HepG2 (cell line): Measurements from ENCODE around the gene KISS1R. TPM values are rescaled to one million over a fixed set of nuclear protein-coding genes. Genes with fewer than 3 reads are reported as not detected.

Experiments
- ARID4A ChIP-seq: sonication (generic); formaldehyde crosslinking; IDR thresholded peaks from 2 replicates; pipeline ENCODE4 v1.5.0; 2020; ENCODE audit warnings: mild to moderate bottlenecking, missing genetic modification reagents, borderline replicate concordance
- ARNTL ChIP-seq: sonication (generic); formaldehyde crosslinking; IDR thresholded peaks from 2 replicates; pipeline ENCODE4 v1.4.0; 2020; ENCODE audit warnings: mild to moderate bottlenecking, missing genetic modification reagents
- E2F5 ChIP-seq: sonication (generic); formaldehyde crosslinking; conservative IDR thresholded peaks from 2 replicates; pipeline ENCODE4 v1.4.0; 2020; ENCODE audit warnings: missing genetic modification reagents
- GATAD1 ChIP-seq: IDR thresholded peaks from 2 replicates; pipeline ENCODE4 v1.6.1; 2016; ENCODE audit warnings: missing genetic modification reagents, missing compliant biosample characterization
- MAFF ChIP-seq: IDR thresholded peaks from 2 replicates; pipeline ENCODE4 v1.6.1; 2011; ENCODE audit warnings: low read depth, low read length, improper control_type of control experiment
- MAX ChIP-seq: IDR thresholded peaks from 2 replicates; pipeline ENCODE4 v1.6.1; 2012; ENCODE audit warnings: inconsistent platforms
- MTF2 ChIP-seq: sonication (generic); formaldehyde crosslinking; IDR thresholded peaks from 2 replicates; pipeline ENCODE4 v1.5.0; 2020; ENCODE audit warnings: missing genetic modification reagents, borderline replicate concordance
- MYC ChIP-seq: sonication (generic); formaldehyde crosslinking; IDR thresholded peaks from 2 replicates; pipeline ENCODE4 v1.9.0; 2021; ENCODE audit warnings: missing genetic modification reagents, borderline replicate concordance
- NCOR1 ChIP-seq: fragments of 200-600 bp; sonication (generic); IDR thresholded peaks from 2 replicates; pipeline ENCODE4 v1.7.0; 2017; ENCODE audit warnings: antibody characterized with exemption, low read length, borderline replicate concordance
- NFIC ChIP-seq: IDR thresholded peaks from 2 replicates; pipeline ENCODE4 v1.6.1; 2012; ENCODE audit warnings: mild to moderate bottlenecking, low read length, inconsistent platforms
- PATZ1 ChIP-seq: sonication (generic); formaldehyde crosslinking; IDR thresholded peaks from 2 replicates; pipeline ENCODE4 v1.4.0; 2020; ENCODE audit warnings: missing genetic modification reagents
- PBX2 ChIP-seq: IDR thresholded peaks from 2 replicates; pipeline ENCODE4 v1.6.1; 2016; ENCODE audit warnings: control low read depth
- PREB ChIP-seq: sonication (generic); formaldehyde crosslinking; IDR thresholded peaks from 2 replicates; pipeline ENCODE4 v1.4.0; 2020; ENCODE audit warnings: missing genetic modification reagents
- PRPF4 ChIP-seq: fragments of 200-400 bp; formaldehyde crosslinking; IDR thresholded peaks from 2 replicates; pipeline ENCODE4 v1.6.1; 2016; ENCODE audit warnings: low read length, low read depth; ENCODE audit not compliant: poor library complexity, severe bottlenecking
- RARG ChIP-seq: sonication (generic); formaldehyde crosslinking; IDR thresholded peaks from 2 replicates; pipeline ENCODE4 v1.4.0; 2020; ENCODE audit warnings: low read depth, mild to moderate bottlenecking, missing genetic modification reagents
- SPEN ChIP-seq: sonication (generic); formaldehyde crosslinking; IDR thresholded peaks from 2 replicates; pipeline ENCODE4 v1.5.1; 2020; ENCODE audit warnings: low read depth, mild to moderate bottlenecking, missing genetic modification reagents
- SRSF1 ChIP-seq: fragments of 200-400 bp; formaldehyde crosslinking; optimal IDR thresholded peaks from 2 replicates; pipeline ENCODE3; 2017; ENCODE audit warnings: mild to moderate bottlenecking, low read depth, low read length, moderate library complexity
- ZNF703 ChIP-seq: sonication (generic); formaldehyde crosslinking; IDR thresholded peaks from 2 replicates; pipeline ENCODE4 v1.5.1; 2020; ENCODE audit warnings: missing genetic modification reagents, mild to moderate bottlenecking, moderate library complexity, borderline replicate concordance
- ZSCAN29 ChIP-seq: sonication (generic); formaldehyde crosslinking; conservative IDR thresholded peaks from 2 replicates; pipeline ENCODE4 v1.4.0; 2020; ENCODE audit warnings: mild to moderate bottlenecking, missing genetic modification reagents
- polyA plus RNA-seq, 8 experiments: library from polyadenylated mRNA; depleted of rRNA in 3 of 8; stranded (reverse) in 7 of 8; unstranded in 1 of 8; fragments of >200 nt; fragmentation: Illumina TruSeq in 4 of 8; extraction: Trizol in 4 of 8; gene quantifications; 2 replicates each; pipeline versions ENCODE4 v1.2.1 to v1.2.3, GENCODE V29; 2011 to 2016; ENCODE audit warnings: low read depth in 4 of 8, missing spikeins in 1 of 8, mixed read lengths in 1 of 8; ENCODE audit not compliant: insufficient read depth in 1 of 8
- total RNA-seq, 5 experiments: library from RNA; depleted of rRNA; stranded (reverse); fragments of >200 nt; fragmentation: Illumina TruSeq; extraction: Trizol; gene quantifications; 2 replicates each; pipeline ENCODE4 v1.2.3, GENCODE V29; 2016; ENCODE audit warnings: low read depth in 1 of 5

Gene KISS1R
- total and polyA plus RNA-seq, 2 of the 13 experiments (the other 11 are each of a cell fraction or from before 2014, with no cell fraction given): 1.1 to 10.2 TPM

GRCh38 chr19:927351-927779 is 10.2 kb downstream of the KISS1R start (continued):
- TF ChIP-seq PRPF4: peak; percentile 66
- TF ChIP-seq PATZ1: peak; percentile 13
- peak; percentile 53 for TF ChIP-seq MAX
- 0 out of 2 replicates have a peak, but pooled peaks have one; percentile 4 for TF ChIP-seq NCOR1
- TF ChIP-seq GATAD1 (CRISPR knock-in tag): 0 out of 2 replicates have a peak, but pooled peaks have one; percentile 5
- TF ChIP-seq ZSCAN29 (CRISPR knock-in tag): no peak
- TF ChIP-seq PREB (CRISPR knock-in tag): no peak
- TF ChIP-seq ZNF703 (CRISPR knock-in tag): no peak
- TF ChIP-seq MYC (CRISPR knock-in tag): peak; percentile 16; the same call in 1 of the 2 replicates
- TF ChIP-seq SRSF1: peak; percentile 59
- no peak for TF ChIP-seq E2F5
- TF ChIP-seq SPEN (CRISPR knock-in tag): no peak
- TF ChIP-seq NFIC: 0 out of 2 replicates have a peak, but pooled peaks have one; percentile 21
- TF ChIP-seq MTF2 (CRISPR knock-in tag): no peak
- peak; percentile 12; the same call in 1 of the 2 replicates for TF ChIP-seq ARID4A
- TF ChIP-seq RARG (CRISPR knock-in tag): no peak
- TF ChIP-seq ARNTL: 0 out of 2 replicates have a peak, but pooled peaks have one; percentile 7
- no peak for TF ChIP-seq PBX2 (CRISPR knock-in tag)
- peak; percentile 83 for TF ChIP-seq MAFF
